HEK293 (cell line): ENCODE data around the gene FHDC1.

Experiments used
- CTCF ChIP-seq: fragments of 450-650 bp; formaldehyde crosslinking; IDR thresholded peaks from 2 replicates; pipeline ENCODE4 v1.5.1; 2016; ENCODE audit warnings: missing biosample characterization, missing genetic modification characterization
- YY1 ChIP-seq: fragments of 450-650 bp; formaldehyde crosslinking; IDR thresholded peaks from 2 replicates; pipeline ENCODE4 v1.5.1; 2018; ENCODE audit warnings: missing biosample characterization, missing genetic modification characterization
- ZBTB26 ChIP-seq: fragments of 450-650 bp; formaldehyde crosslinking; optimal IDR thresholded peaks from 2 replicates; pipeline ENCODE3; 2016; ENCODE audit warnings: missing biosample characterization, mild to moderate bottlenecking, missing genetic modification characterization
- ZFP3 ChIP-seq: fragments of 450-650 bp; formaldehyde crosslinking; IDR thresholded peaks from 2 replicates; pipeline ENCODE4 v1.5.1; 2016; ENCODE audit warnings: low read depth, missing biosample characterization, missing genetic modification characterization
- ZNF202 ChIP-seq: fragments of 450-650 bp; formaldehyde crosslinking; IDR thresholded peaks from 2 replicates; pipeline ENCODE4 v1.5.1; 2016; ENCODE audit warnings: missing biosample characterization, missing genetic modification characterization, borderline replicate concordance
- ZNF335 ChIP-seq: fragments of 450-650 bp; formaldehyde crosslinking; conservative IDR thresholded peaks from 2 replicates; pipeline ENCODE4 v1.5.1; 2016; ENCODE audit warnings: missing biosample characterization, missing genetic modification characterization
- ZNF558 ChIP-seq: fragments of 450-650 bp; formaldehyde crosslinking; IDR thresholded peaks from 2 replicates; pipeline ENCODE4 v1.5.1; 2016; ENCODE audit warnings: missing biosample characterization, missing genetic modification characterization
- ZNF580 ChIP-seq: fragments of 450-650 bp; formaldehyde crosslinking; IDR thresholded peaks from 2 replicates; pipeline ENCODE4 v1.5.1; 2016; ENCODE audit warnings: missing biosample characterization, missing genetic modification characterization

GRCh38 chr4:152919826-152920225 lies 16.3 kb upstream of the FHDC1 start:
- TF ChIP-seq CTCF (tag by site-specific recombination) (no peak), ZNF580 (tag by site-specific recombination) (no peak), ZBTB26 (tag by site-specific recombination) (no peak), ZNF202 (no peak), ZFP3 (tag by site-specific recombination) (no peak), ZNF335 (tag by site-specific recombination) (no peak), YY1 (tag by site-specific recombination) (no peak), ZNF558 (tag by site-specific recombination) (no peak)
